Activated CD8-positive, alpha-beta memory T cell treated with anti-CD3 and anti-CD28 coated beads for 36 hours (primary cell): ENCODE measurements around the gene MYRIP. TPM values are rescaled to one million over a fixed set of nuclear protein-coding genes. Genes with fewer than 3 reads are reported as not detected.
"Not testable (repeated sequence)": the region's sequence is repeated elsewhere in the genome, so short reads cannot be mapped to it uniquely, and the experiment has no call there.

Source experiments
- CTCF ChIA-PET: fragments of 350-600 bp; sonication (Branson Sonifier 250); formaldehyde crosslinking; loops from one replicate; lab custom pipeline; 2021; ENCODE audit warnings: antibody characterized with exemption; lab: Charles Lee
- POLR2A ChIA-PET: fragments of 350-600 bp; sonication (Branson Sonifier 250); formaldehyde crosslinking; loops from one replicate; lab custom pipeline; 2021; ENCODE audit warnings: antibody characterized with exemption; lab: Charles Lee
- total RNA-seq, 2 experiments: library from RNA; stranded (reverse); gene quantifications; one replicate each; pipeline ENCODE4 v1.2.3, GENCODE V29; 2021

The MYRIP gene
- total RNA-seq, 2 experiments from 2014 or later = not detected

DNA sequence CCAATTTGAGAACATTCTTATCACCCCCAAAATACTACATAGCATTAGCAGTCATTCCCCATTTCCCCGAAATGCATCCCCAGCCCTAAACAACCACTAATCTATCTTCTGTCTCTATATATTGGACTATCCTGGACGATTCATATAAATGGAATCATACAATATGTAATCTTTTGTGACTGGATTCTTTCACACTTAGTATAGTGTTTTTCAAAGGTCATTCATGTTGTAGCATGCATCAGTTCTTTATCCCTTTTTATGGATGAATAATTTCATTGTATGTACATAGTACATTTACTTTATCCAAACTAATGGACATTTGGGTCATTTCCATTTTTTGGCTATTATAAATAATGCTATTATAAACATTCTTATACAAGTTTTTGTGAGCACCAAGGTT lies 472.6 kb downstream of the MYRIP start:
- CTCF ChIA-PET = no interaction called here
- POLR2A ChIA-PET = no interaction called here

DNA sequence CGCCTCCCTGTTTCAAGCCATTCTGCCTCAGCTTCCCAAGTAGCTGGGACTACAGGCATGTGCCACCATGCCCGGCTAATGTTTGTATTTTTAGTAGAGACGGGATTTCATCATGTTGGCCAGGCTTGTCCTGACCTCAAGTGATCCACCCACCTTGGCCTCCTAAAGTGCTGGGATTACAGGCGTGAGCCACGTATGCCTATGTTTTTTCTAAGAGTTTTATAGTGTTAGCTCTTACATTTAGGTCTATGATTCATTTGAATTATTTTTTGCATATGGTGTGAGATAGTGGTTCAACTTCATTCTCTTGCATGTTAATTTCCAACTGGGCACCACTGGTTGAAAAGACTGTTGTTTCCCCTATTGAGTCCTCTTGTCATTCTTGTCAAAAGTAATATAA lies 473.6 kb downstream of the MYRIP start:
- CTCF ChIA-PET, POLR2A ChIA-PET: not testable (repeated sequence)

DNA sequence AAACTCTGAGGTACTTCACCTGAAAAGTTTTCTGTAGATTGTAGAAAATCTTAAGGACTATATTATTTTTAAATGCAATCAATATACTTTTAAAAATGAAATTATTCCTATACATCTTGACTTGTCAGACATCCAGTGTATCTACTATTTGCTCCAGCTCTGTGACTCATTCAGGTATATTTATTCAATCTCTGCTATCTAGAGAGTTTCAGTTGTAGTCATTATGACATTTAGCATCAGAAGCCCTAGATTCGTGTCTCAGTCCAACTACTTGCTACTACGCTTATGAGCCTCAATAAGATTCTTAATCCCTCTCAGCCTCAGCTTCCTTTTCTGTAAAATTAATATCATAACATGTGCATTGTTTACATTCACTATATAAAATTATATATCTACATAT lies 477.8 kb downstream of the MYRIP start:
- CTCF ChIA-PET = no interaction called here

DNA sequence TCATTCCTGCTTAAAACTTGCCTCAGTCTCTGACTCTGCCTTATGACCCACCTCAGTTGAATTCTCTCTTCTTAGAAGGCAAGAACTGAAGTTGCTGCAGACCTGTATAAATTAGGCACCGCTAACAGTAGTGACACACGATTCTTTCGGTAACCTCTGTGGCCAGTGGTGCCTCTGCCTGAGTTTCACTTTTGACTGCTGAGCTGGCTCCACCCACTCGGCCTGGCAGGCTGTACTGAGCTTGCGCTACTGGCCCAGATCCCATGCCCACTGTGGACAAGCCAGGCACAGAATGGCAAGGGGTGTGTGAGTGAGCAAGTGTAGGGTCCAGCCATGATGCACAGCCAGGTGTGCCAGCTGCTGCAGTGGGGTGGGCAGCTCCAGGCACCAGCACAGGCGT lies 481.0 kb downstream of the MYRIP start:
- CTCF ChIA-PET = no interaction called here
- POLR2A ChIA-PET = no interaction called here

More for the DNA sequence above, 477.8 kb downstream of the MYRIP start:
- POLR2A ChIA-PET = no interaction called here

DNA sequence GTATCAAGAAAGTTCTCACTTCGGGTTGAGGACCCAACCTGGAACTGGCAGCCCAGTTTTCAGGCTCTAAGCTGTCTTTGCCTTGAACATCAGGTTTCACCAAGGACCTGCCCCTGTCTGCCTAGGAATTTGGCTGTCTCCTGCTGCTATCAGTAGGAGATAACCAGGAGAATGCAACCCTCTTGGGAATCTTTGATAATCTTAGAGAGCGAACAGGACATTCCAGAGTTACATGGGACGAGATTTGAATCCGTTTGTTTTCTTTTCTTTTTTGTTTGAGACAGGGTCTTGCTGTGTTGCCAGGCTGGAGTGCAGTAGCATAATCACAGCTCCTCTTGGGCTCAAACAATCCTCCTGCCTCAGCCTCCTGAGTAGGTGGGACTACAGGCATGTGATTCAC lies 482.1 kb downstream of the MYRIP start:
- ChIA-PET POLR2A (no interaction called here), CTCF (no interaction called here)

DNA sequence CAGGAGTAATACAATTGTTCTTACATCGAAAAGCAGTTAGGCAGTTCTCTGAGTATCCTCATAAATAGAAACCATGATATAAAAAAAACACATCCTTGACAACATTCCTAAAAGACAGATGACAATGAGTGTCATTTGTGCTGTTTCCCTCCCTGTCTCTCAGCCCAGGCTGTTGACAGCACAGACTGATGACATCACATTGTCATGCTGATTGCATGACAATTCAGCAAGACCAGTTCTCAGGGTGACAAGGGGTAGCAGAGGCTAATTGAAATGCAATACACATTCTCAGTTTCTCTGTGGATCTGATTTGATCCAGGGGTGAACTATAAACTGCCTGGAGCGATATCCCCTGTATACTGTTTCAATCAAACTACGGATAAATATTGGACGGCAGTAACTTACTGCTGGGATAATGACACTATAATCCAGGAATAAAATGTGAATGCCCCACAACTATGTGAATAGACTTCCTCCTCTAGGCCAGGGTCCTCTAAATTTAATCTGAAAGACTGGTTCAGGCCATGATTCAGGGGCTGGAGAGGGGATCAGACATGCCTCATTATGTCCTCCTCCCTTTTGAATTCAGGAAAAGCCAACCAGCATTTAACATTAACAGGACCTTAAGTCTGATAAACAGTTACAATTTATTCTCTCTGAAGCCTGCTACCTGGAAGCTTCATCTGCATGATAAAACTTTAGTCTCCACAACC lies 483.4 kb downstream of the MYRIP start:
- ChIA-PET CTCF (no interaction called here), POLR2A (no interaction called here)

DNA sequence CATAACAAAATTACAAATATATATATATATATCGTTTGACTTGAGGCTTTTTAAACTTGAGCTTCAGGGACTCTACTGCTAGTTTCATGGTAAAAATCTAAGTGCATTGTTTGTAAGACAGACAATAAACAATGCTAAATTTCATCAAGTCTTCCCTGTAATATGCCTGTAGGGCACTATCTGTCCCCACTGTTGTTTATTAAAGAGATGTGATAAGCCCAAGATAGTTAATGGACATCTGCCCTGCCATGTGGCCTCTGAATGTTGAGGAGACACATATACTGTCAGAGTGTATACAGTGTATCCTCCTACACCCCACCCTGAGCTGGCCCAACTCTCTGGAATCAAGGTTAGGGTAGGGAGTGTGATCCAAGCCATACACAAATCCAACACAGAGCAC lies 485.0 kb downstream of the MYRIP start:
- ChIA-PET CTCF (no interaction called here), POLR2A (no interaction called here)

DNA sequence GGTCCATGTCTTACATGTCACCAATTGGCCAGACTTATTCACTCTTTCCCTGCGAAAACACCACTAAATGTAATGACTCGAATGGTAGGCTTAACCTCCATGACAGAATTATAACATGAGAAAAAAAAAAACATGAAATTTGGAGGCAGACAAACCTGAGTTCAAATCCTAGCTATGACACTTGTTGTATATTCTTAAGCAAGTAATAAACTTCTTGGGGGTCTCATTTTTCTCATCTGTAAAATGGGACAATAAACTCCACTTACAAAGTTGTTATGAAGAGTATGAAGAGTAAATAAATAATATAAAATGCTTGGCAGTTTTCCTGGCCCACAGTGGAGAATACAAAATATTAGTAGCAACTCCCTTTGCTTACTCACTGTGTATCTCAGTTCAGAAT lies 488.7 kb downstream of the MYRIP start:
- POLR2A ChIA-PET = no interaction called here
- CTCF ChIA-PET = no interaction called here

DNA sequence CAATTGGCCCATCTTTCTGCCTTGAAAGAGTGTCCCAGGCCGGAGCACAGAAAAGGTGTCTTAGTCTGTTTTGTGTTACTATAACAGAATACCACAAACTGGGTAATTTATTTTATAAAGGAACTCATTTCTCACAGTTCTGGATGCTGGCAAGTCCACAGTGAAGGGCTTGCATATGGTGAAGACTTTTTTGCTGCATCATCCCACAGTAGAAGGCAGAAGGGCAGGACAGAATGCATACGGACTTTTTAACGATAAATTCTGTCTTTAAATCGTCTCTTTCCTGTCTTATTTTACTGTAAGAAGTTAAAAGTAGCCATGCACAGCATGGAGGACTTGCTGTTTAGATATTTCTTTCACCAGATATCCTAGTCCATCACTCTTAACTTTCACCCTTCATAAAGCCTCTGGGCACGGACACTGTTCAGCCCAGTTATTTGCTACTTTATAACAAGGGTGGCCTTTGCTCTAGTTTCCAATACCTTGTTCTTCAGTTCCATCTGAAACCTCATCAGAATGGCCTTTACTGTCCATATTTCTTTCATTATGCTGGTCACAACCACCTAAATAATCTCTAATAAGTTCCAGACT lies 489.8 kb downstream of the MYRIP start:
- CTCF ChIA-PET = no interaction called here
- POLR2A ChIA-PET = no interaction called here

DNA sequence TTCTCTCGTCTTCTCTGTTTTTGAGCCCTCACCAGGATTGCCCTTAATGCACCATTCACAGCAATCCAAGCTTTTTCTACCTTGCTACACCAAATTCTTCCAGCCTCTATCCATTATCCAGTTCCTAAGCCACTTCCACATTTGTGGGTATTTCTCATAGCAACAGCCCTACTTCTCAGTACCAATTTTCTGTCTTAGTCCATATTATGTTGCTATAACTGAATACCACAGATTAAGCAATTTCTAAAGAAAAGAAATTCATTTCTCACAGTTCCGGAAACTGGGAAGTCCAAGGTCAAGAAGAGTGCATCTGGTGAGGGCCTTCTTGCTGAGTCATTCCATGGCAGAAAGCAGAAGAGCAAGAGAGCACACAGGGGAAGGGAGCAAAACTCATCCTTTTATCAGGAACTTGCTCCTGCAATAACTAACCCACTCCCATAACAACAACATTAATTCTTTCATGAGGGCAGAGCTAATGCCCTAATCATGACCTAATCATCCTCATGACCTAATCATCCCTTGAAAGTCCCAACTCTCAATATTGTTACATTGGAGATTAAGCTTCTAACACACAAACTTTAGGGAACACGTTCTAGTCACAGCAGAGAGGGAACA lies 490.4 kb downstream of the MYRIP start:
- CTCF ChIA-PET = no interaction called here

DNA sequence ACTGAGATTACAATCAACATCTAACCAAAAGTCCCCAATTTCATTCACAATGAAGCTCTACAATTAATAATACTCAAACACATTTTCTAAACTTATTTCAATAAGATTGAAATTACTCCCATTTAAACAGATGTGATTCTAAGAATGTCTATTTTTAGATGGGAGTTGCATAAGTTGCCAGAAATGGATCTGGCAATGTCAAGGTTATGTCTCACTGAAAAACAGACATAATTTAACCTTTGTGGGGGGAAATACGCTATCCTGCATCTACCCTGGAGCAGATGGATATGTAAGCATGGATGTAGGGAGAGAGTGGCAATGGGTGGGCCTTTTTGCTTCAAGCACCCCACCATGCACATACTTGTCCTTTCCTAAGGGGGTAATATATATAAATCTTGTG lies 493.4 kb downstream of the MYRIP start:
- CTCF ChIA-PET = interaction anchor here (1.0 kb wide), 1 partner anchor 14 kb away, joined by 3 read pairs; no protein-coding TSS in a partner anchor
- POLR2A ChIA-PET = no interaction called here

More for the DNA sequence above, 490.4 kb downstream of the MYRIP start:
- POLR2A ChIA-PET = no interaction called here

DNA sequence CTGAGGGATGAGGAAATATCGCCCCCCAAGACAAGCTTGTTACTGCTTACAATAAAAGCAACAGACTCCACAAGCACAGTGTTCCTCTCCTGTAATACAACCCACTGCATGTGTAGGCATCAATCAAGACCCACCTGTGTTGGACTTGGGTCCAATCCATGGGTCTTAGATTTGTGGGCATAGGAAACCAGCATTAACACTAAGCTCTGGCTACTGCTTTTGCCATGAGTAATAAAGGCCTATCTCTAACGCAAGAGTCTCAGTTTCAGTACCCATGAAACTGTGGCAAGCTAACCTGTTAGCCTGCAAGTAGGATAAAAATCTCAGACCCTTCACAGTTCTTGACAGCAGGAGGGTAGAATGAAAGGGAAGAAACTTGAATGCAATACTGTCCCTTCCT lies 494.9 kb downstream of the MYRIP start:
- CTCF ChIA-PET = no interaction called here
- POLR2A ChIA-PET = no interaction called here

DNA sequence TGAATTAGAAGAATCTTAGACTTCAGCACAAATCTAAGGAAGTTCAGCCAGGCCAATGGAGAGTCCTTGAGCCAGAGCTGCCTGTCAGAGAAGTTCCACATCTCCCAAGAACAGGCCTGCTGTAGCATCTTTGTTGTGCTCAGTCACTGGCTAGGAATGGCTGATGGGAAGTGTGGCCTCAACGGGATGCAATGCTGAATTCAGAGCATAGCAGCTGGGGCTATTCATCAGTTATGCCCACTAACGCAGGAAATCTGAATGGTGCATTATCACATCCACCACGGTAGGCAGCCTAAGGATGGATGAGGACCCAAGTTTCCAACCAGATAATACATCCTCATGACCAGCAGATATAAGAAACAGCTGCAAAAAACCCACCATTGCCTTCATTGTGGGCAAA lies 496.9 kb downstream of the MYRIP start:
- ChIA-PET CTCF (no interaction called here), POLR2A (no interaction called here)

DNA sequence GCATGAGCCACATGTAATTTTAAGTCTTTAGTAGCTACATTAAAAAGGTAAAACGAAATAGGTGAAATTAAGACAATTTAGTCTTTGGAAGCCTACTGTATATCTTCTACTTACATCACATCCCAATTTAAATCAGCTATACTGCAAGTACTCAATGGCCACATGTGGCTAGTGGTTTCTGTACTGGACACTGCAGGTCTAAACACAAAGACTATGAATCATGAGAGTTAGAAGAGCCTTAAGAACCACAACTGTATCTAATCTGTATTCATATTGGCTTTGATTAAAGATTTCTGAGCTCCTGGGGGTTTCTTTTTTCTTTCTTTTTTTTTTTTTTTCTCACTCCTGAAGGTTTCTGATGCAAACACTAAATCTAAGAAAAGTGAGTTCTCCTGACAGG lies 497.8 kb downstream of the MYRIP start:
- POLR2A ChIA-PET = no interaction called here
- CTCF ChIA-PET = interaction anchor here (0.6 to 0.7 kb wide), 2 partner anchors 24 to 131 kb away, joined by 3 read pairs; no protein-coding TSS in a partner anchor

DNA sequence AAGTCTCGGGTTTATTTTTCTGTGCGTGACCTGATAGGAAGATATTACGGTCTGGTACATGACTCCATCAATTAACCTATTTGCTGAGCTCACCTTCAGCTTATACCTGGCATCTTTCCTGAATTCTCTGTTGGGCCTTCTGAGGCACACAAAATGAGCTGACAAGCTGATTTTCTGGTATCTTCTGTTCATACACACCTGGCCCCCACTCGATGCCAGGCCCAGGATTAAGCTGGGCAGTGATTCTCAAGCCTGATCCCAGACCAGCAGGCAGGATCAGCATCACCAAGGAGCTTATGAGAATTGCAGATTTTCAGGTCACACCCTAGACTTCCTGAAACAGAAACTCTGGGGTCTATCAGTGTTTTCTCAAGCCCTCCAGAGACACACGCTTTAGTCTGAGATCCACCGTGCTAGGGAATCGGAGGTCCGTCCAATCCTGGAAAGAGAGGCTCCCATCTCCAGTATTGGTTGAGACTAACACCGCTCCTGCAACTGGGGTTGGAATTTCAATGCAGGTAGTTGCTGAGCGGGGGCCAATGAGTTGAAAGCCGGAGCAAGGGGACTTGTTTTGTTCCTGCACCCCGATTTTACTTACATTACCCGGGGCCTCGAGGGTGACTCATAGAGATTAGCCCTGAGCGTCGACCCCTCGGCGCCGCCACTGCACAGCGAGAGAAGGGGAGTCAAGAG lies 499.5 kb downstream of the MYRIP start:
- CTCF ChIA-PET = interaction anchor here (0.9 to 1.9 kb wide), 4 partner anchors 46 to 130 kb away, joined by 3 to 15 read pairs (median 4); no protein-coding TSS in a partner anchor
- POLR2A ChIA-PET = interaction anchor here (0.6 to 1.6 kb wide), 4 partner anchors 76 to 148 kb away, joined by 3 to 5 read pairs (median 4); partner anchors contain the start of gene RPL14

DNA sequence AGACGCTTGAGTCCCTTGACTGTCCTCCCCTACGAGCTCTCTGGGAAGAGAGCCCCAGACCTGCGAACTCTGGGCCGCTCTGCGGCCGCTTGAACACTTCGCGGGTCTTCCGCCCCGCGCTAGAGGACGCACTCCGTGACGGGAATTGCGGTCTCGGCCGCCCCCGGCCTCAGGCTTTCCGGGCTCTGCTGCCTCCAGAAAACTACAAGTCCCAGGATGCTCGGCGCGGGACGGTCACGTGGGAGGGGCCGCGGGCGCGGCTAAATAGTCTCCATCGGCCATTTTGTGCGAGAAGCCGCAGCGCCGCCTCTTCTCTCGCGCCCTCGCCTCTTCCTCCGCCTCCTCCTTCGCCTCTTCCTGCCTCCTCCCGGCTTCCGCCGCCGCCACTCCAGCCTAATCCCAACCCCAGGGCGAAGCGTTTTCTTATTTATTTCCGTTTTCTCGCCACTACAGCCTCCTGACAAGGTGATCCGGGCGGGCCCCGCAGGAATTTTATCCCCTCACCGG lies 500.1 kb downstream of the MYRIP start, which contains the start of gene EIF1B:
Gene EIF1B, plus strand, starts transcription at position 290 of the 507 bp plus-strand sequence. CDS start 235 bp downstream, outside the sequence.
- ChIA-PET POLR2A (interaction anchor here (0.6 to 1.6 kb wide), 4 partner anchors 76 to 148 kb away, joined by 3 to 5 read pairs (median 4); partner anchors contain the start of gene RPL14), CTCF (interaction anchor here (0.9 to 1.9 kb wide), 5 partner anchors 17 to 130 kb away, joined by 3 to 15 read pairs (median 5); no protein-coding TSS in a partner anchor)
